Astrocyte (in vitro differentiated cells and primary cell): ENCODE measurements around the gene ASAP2. TPM values are rescaled to one million over a fixed set of nuclear protein-coding genes. Genes with fewer than 3 reads are reported as not detected.

Experiments used
- DNase-seq: peaks from one replicate; pipeline ENCODE4 v3.0.0-alpha.2; 2010; ENCODE audit warnings: low read depth
- FAIRE-seq: peaks from 2 replicates; lab custom pipeline; 2011; peaks lifted over from hg19 to GRCh38; lab: Jason Lieb, UNC
- H2AFZ ChIP-seq: 2 replicates; pipeline ENCODE4 v1.6.0; 2012; ENCODE audit warnings: low read depth, low read length, inconsistent platforms
- H3K27ac ChIP-seq: 2 replicates; pipeline ENCODE4 v1.5.1; 2011; ENCODE audit warnings: low read depth, low read length, inconsistent platforms
- H3K27me3 ChIP-seq: 2 replicates; pipeline ENCODE4 v1.6.0; 2011; ENCODE audit warnings: low read length, inconsistent platforms; ENCODE audit not compliant: insufficient read depth
- H3K36me3 ChIP-seq: 2 replicates; pipeline ENCODE4 v1.5.1; 2011; ENCODE audit warnings: low read length, inconsistent platforms; ENCODE audit not compliant: insufficient read depth
- H3K4me1 ChIP-seq: 2 replicates; pipeline ENCODE4 v1.5.1; 2011; ENCODE audit warnings: low read length, inconsistent platforms; ENCODE audit not compliant: insufficient read depth
- H3K4me2 ChIP-seq: 2 replicates; pipeline ENCODE4 v1.6.0; 2012; ENCODE audit warnings: low read length, inconsistent platforms
- H3K4me3 ChIP-seq: 2 replicates; pipeline ENCODE4 v1.5.1; 2011; ENCODE audit warnings: low read depth, mild to moderate bottlenecking, low read length, inconsistent platforms; ENCODE audit not compliant: insufficient read depth
- H3K79me2 ChIP-seq: 2 replicates; pipeline ENCODE4 v1.6.0; 2012; ENCODE audit warnings: mild to moderate bottlenecking, low read length, inconsistent platforms; ENCODE audit not compliant: insufficient read depth
- H3K9ac ChIP-seq: 2 replicates; pipeline ENCODE4 v1.6.0; 2012; ENCODE audit warnings: mild to moderate bottlenecking, low read length, inconsistent platforms
- H3K9me3 ChIP-seq: 2 replicates; pipeline ENCODE4 v1.5.1; 2012; ENCODE audit warnings: low read depth, mild to moderate bottlenecking, low read length, inconsistent platforms; ENCODE audit not compliant: insufficient read depth
- H4K20me1 ChIP-seq: 2 replicates; pipeline ENCODE4 v1.6.0; 2012; ENCODE audit warnings: low read length, inconsistent platforms; ENCODE audit not compliant: insufficient read depth
- H3K27ac Mint-ChIP-seq: one replicate; pipeline ENCODE4 v1.8.0; 2021; ENCODE audit warnings: mild to moderate bottlenecking, mixed read lengths; ENCODE audit not compliant: unreplicated experiment
- H3K27me3 Mint-ChIP-seq: one replicate; pipeline ENCODE4 v1.8.0; 2021; ENCODE audit warnings: low read depth, mixed read lengths; ENCODE audit not compliant: unreplicated experiment
- H3K36me3 Mint-ChIP-seq: one replicate; pipeline ENCODE4 v1.8.0; 2021; ENCODE audit warnings: low read depth, mixed read lengths; ENCODE audit not compliant: unreplicated experiment
- H3K4me1 Mint-ChIP-seq: one replicate; pipeline ENCODE4 v1.8.0; 2021; ENCODE audit warnings: low read depth, mixed read lengths; ENCODE audit not compliant: unreplicated experiment
- H3K4me3 Mint-ChIP-seq: one replicate; pipeline ENCODE4 v1.8.0; 2021; ENCODE audit warnings: mild to moderate bottlenecking, moderate library complexity, mixed read lengths; ENCODE audit not compliant: unreplicated experiment
- H3K9me3 Mint-ChIP-seq: one replicate; pipeline ENCODE4 v1.8.0; 2021; ENCODE audit warnings: mild to moderate bottlenecking, mixed read lengths; ENCODE audit not compliant: unreplicated experiment
- CTCF ChIP-seq: IDR thresholded peaks from 2 replicates; pipeline ENCODE4 v1.5.1; 2011; ENCODE audit warnings: low read depth, mild to moderate bottlenecking, inconsistent platforms, low read length, moderate library complexity; ENCODE audit not compliant: insufficient read depth
- EZH2 ChIP-seq: IDR thresholded peaks from 2 replicates; pipeline ENCODE4 v1.6.1; 2012; ENCODE audit warnings: mild to moderate bottlenecking, low read length, inconsistent platforms; ENCODE audit not compliant: insufficient read depth
- total RNA-seq: library from RNA; stranded (reverse); gene quantifications from 2 replicates; pipeline ENCODE4 v1.2.1, GENCODE V29; 2021

The ASAP2 gene
- total RNA-seq, 1 donor from 2014 or later: 62.6 TPM

GRCh38 chr2:9365498-9366019 is 158.9 kb downstream of the ASAP2 start:
- no peak for TF ChIP-seq CTCF
- no peak overlapping the region for H3K4me3 ChIP-seq
- Mint-ChIP-seq H3K27me3 (no peaks in the 10 kb centered on the region), H3K4me3 (no peak overlapping the region), H3K4me1 (peaks cover 17% of the 10 kb centered on the region), H3K9me3 (no peaks in the 10 kb centered on the region), H3K27ac (peak overlapping the region; percentile 66), H3K36me3 (peaks cover 36% of the 10 kb centered on the region)
- no peaks in the 10 kb centered on the region for H3K79me2 ChIP-seq
- no peak overlapping the region for H2AFZ ChIP-seq
- no peak overlapping the region for H3K27ac ChIP-seq
- H4K20me1 ChIP-seq: peaks cover 8% of the 10 kb centered on the region
- no peaks in the 10 kb centered on the region for H3K27me3 ChIP-seq
- no peak for DNase-seq
- peaks cover 36% of the 10 kb centered on the region for H3K36me3 ChIP-seq
- H3K4me1 ChIP-seq: peaks cover 5% of the 10 kb centered on the region
- H3K4me2 ChIP-seq: no peak overlapping the region
- H3K9me3 ChIP-seq: no peaks in the 10 kb centered on the region
- FAIRE-seq: no peak
- H3K9ac ChIP-seq: no peak overlapping the region

- peaks cover 36% of the 10 kb centered on the region for H3K36me3 ChIP-seq
- no peaks in the 10 kb centered on the region for H3K27me3 ChIP-seq
- H3K27me3 Mint-ChIP-seq: no peaks in the 10 kb centered on the region
- no peak overlapping the region for H3K4me3 ChIP-seq
- H3K9me3 Mint-ChIP-seq: no peaks in the 10 kb centered on the region
- H3K4me3 Mint-ChIP-seq: no peak overlapping the region
- H3K36me3 Mint-ChIP-seq: peaks cover 35% of the 10 kb centered on the region
- peaks cover 19% of the 10 kb centered on the region for H3K4me1 Mint-ChIP-seq
- DNase-seq (no peak), FAIRE-seq (no peak)
- H3K27ac Mint-ChIP-seq: peak overlapping the region; percentile 66
- no peaks in the 10 kb centered on the region for H3K79me2 ChIP-seq
- peaks cover 10% of the 10 kb centered on the region for H3K4me1 ChIP-seq
- H3K9ac ChIP-seq: no peak overlapping the region
- no peaks in the 10 kb centered on the region for H3K9me3 ChIP-seq
- TF ChIP-seq CTCF (no peak), EZH2 (no peak)
- no peak overlapping the region for H2AFZ ChIP-seq
- no peak overlapping the region for H3K27ac ChIP-seq
- H3K4me2 ChIP-seq: no peak overlapping the region
- peaks cover 13% of the 10 kb centered on the region for H4K20me1 ChIP-seq
These were observed 159.4 kb downstream of the ASAP2 start for GRCh38 chr2:9366026-9366425.

GRCh38 chr2:9370746-9371145 is 164.1 kb downstream of the ASAP2 start:
- Histone ChIP-seq H3K36me3 (peaks cover 21% of the 10 kb centered on the region), H3K9ac (peak overlapping the region; percentile 59), H3K4me2 (peak overlapping the region; percentile 55), H3K4me1 (peaks cover 6% of the 10 kb centered on the region), H2AFZ (no peak overlapping the region), H3K27ac (peak overlapping the region; percentile 68), H3K4me3 (no peak overlapping the region), H3K79me2 (no peaks in the 10 kb centered on the region), H3K27me3 (no peaks in the 10 kb centered on the region), H4K20me1 (peaks cover 4% of the 10 kb centered on the region), H3K9me3 (no peaks in the 10 kb centered on the region)
- no peak for TF ChIP-seq EZH2
- no peak for TF ChIP-seq CTCF
- no peak overlapping the region for H3K4me3 Mint-ChIP-seq
- DNase-seq: no peak
- no peaks in the 10 kb centered on the region for H3K9me3 Mint-ChIP-seq
- H3K27ac Mint-ChIP-seq: no peak overlapping the region
- H3K27me3 Mint-ChIP-seq: no peaks in the 10 kb centered on the region
- peaks cover 9% of the 10 kb centered on the region for H3K4me1 Mint-ChIP-seq
- H3K36me3 Mint-ChIP-seq: peaks cover 45% of the 10 kb centered on the region
- FAIRE-seq: no peak
